WTC11 (cell line): ENCODE data around the gene CENPVL1. TPM values are rescaled to one million over a fixed set of nuclear protein-coding genes. Genes with fewer than 3 reads are reported as not detected.
"Not testable (repeated sequence)": the region's sequence is repeated elsewhere in the genome, so short reads cannot be mapped to it uniquely, and the experiment has no call there.

ENCODE experiments used
- ATAC-seq: fragments of 200-7000 bp; cut with Tn5 transposase; 2 replicates; pipeline ENCODE4 v1.10.0; 2021; ENCODE audit warnings: mild to moderate bottlenecking, moderate library complexity
- Bru-seq: library from RNA; stranded (reverse); fragments of 400-500 nt; gene quantifications from one replicate; lab custom pipeline; 2021; lab: Mats Ljungman, UMichigan
- CTCF ChIA-PET: fragments of 300-600 bp; sonication (Branson Sonifier 250); formaldehyde crosslinking; loops from one replicate; lab custom pipeline; 2021; ENCODE audit warnings: antibody characterized with exemption; lab: Charles Lee
- POLR2A ChIA-PET: fragments of 350-600 bp; sonication (Branson Sonifier 250); formaldehyde crosslinking; loops from one replicate; lab custom pipeline; 2021; ENCODE audit warnings: antibody characterized with exemption; lab: Charles Lee
- DNase-seq: peaks from one replicate; pipeline ENCODE4 v3.0.0; 2021; ENCODE audit warnings: low spot score
- H3K27ac Mint-ChIP-seq: 2 replicates; pipeline ENCODE4 v1.8.0; 2021; ENCODE audit warnings: mixed read lengths
- H3K27me3 Mint-ChIP-seq: 2 replicates; pipeline ENCODE4 v1.8.0; 2021; ENCODE audit warnings: low read depth, mild to moderate bottlenecking, moderate library complexity, mixed read lengths
- H3K36me3 Mint-ChIP-seq: 2 replicates; pipeline ENCODE4 v1.8.0; 2021; ENCODE audit warnings: mixed read lengths
- H3K4me1 Mint-ChIP-seq: 2 replicates; pipeline ENCODE4 v1.8.0; 2022; ENCODE audit warnings: mixed read lengths
- H3K4me3 Mint-ChIP-seq: 2 replicates; pipeline ENCODE4 v1.8.0; 2021; ENCODE audit warnings: mild to moderate bottlenecking, moderate library complexity, mixed read lengths
- H3K9me3 Mint-ChIP-seq: 2 replicates; pipeline ENCODE4 v1.8.0; 2021; ENCODE audit warnings: mixed read lengths
- CDX4 ChIP-seq: fragments of 250-450 bp; sonication (Bioruptor Pico); IDR thresholded peaks from 2 replicates; pipeline ENCODE4 v1.9.0; 2021; ENCODE audit warnings: moderate library complexity, mild to moderate bottlenecking, inconsistent platforms, borderline replicate concordance
- JAZF1 ChIP-seq: fragments of 250-450 bp; sonication (Bioruptor Pico); IDR thresholded peaks from 2 replicates; pipeline ENCODE4 v1.9.0; 2021; ENCODE audit warnings: moderate library complexity, mild to moderate bottlenecking, inconsistent platforms
- NR1H2 ChIP-seq: sonication (generic); formaldehyde crosslinking; IDR thresholded peaks from 2 replicates; pipeline ENCODE4 v1.9.0; 2021; ENCODE audit warnings: mild to moderate bottlenecking, moderate library complexity, missing genetic modification reagents
- RORB ChIP-seq: fragments of 250-450 bp; sonication (Bioruptor Pico); IDR thresholded peaks from 2 replicates; pipeline ENCODE4 v1.9.0; 2021; ENCODE audit warnings: mild to moderate bottlenecking
- TEAD1 ChIP-seq: sonication (generic); formaldehyde crosslinking; IDR thresholded peaks from 2 replicates; pipeline ENCODE4 v1.8.0; 2022; ENCODE audit warnings: mild to moderate bottlenecking, missing genetic modification reagents
- ZSCAN18 ChIP-seq: fragments of 250-450 bp; sonication (Bioruptor Pico); IDR thresholded peaks from 2 replicates; pipeline ENCODE4 v2.1.2; 2022; ENCODE audit warnings: mild to moderate bottlenecking, moderate library complexity
- long read RNA-seq, 3 experiments: library from RNA in 1 of 3; library from capped mRNA in 1 of 3; library from polyadenylated mRNA in 1 of 3; unstranded in 2 of 3; stranded (forward) in 1 of 3; transcript quantifications; one replicate each; pipeline ENCODE4 v2.0.0, GENCODE V29; 2021
- total RNA-seq: library from RNA; stranded (reverse); gene quantifications from 3 replicates; pipeline ENCODE4 v1.2.3, GENCODE V29; 2021

CENPVL1 gene
- total RNA-seq (3.1 to 3.7 TPM (median 3.5 TPM) in 3 replicates), Bru-seq, nascent RNA (not detected)
- long read RNA-seq, experiment 1, transcript CENPVL1-201 (1 exons, 1,620 nt) = major isoform, 7 of 7 reads
- long read RNA-seq, experiment 1, partial matches to known transcripts = 0 of 7 reads
- long read RNA-seq, experiment 1, other reads (novel, unspliced or antisense) = 0 of 7 reads
- long read RNA-seq, experiment 2, transcript CENPVL1-201 (1 exons, 1,620 nt) = major isoform, 5 of 5 reads
- long read RNA-seq, experiment 2, partial matches to known transcripts = 0 of 5 reads
- long read RNA-seq, experiment 2, other reads (novel, unspliced or antisense) = 0 of 5 reads
- long read RNA-seq, experiment 3 = 0 reads

GRCh38 chrX:51710277-51711164 lies at the start of gene CENPVL1:
TSS of gene CENPVL1 (plus strand) at chrX:51710512. CDS start at chrX:51710512, 0 bp downstream.
- POLR2A ChIA-PET, H3K27ac Mint-ChIP-seq, H3K4me1 Mint-ChIP-seq, H3K4me3 Mint-ChIP-seq, H3K36me3 Mint-ChIP-seq, H3K27me3 Mint-ChIP-seq, CTCF ChIA-PET, DNase-seq, H3K9me3 Mint-ChIP-seq: not testable (repeated sequence)
- ATAC-seq = peak; percentile 86

- Mint-ChIP-seq H3K4me3 (no peak overlapping the region), H3K36me3 (no peaks in the 10 kb centered on the region)
- no peak for TF ChIP-seq ZSCAN18 (CRISPR knock-in tag)
- TF ChIP-seq RORB (CRISPR knock-in tag) = no peak
- no peak for TF ChIP-seq TEAD1
- no peak for TF ChIP-seq JAZF1
- TF ChIP-seq NR1H2 (CRISPR knock-in tag) = no peak
- no peak for TF ChIP-seq CDX4 (CRISPR knock-in tag)
- TF ChIP-seq, all 79 proteins: peak for 0
- ATAC-seq (no peak), DNase-seq (no peak)
- ChIA-PET POLR2A (no interaction called here), CTCF (no interaction called here)
- Mint-ChIP-seq H3K4me1 (no peaks in the 10 kb centered on the region), H3K27me3 (peaks cover 8% of the 10 kb centered on the region), H3K27ac (no peak overlapping the region), H3K9me3 (no peaks in the 10 kb centered on the region)
These were observed 44.3 kb upstream of the CENPVL1 start for GRCh38 chrX:51665981-51666380.

DNA sequence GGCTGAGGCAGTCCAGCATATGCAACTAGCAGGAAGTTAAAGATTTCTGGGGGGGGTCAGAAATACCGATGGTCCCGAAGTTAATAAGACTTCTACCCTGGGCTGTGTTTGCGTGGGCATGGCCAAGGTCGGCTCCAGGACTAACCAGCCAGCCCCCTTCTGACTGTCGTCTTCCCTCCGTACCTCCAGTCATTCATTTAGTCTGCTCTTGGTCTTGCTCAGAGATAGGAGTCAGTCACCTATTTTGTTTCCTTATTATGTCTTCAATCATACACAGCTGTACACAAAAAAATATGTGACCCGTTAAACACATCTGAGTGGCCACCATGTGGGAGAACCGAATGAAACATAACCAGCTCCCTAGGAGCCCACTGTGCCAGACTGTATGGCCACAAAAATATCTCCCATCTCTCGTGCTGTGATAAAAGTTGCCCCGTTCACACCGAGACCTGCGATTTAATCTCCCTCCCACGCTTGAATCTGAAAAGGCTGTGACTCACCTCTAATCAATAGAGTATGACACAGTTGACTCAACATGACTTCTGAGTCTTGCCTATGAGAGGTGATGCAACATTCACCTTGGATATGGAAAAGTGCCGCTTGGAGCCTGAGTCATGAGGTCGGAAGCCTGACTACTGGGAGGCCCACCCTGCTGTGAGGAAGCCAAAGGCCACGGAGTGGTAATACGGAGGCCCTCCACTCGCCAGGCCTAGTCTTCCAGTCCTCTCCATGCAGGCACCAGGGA lies 30.5 kb upstream of the CENPVL1 start:
- H3K27me3 Mint-ChIP-seq, H3K27ac Mint-ChIP-seq, H3K4me3 Mint-ChIP-seq, H3K36me3 Mint-ChIP-seq, H3K9me3 Mint-ChIP-seq, CTCF ChIA-PET, H3K4me1 Mint-ChIP-seq, POLR2A ChIA-PET, ATAC-seq, DNase-seq: not testable (repeated sequence)

DNA sequence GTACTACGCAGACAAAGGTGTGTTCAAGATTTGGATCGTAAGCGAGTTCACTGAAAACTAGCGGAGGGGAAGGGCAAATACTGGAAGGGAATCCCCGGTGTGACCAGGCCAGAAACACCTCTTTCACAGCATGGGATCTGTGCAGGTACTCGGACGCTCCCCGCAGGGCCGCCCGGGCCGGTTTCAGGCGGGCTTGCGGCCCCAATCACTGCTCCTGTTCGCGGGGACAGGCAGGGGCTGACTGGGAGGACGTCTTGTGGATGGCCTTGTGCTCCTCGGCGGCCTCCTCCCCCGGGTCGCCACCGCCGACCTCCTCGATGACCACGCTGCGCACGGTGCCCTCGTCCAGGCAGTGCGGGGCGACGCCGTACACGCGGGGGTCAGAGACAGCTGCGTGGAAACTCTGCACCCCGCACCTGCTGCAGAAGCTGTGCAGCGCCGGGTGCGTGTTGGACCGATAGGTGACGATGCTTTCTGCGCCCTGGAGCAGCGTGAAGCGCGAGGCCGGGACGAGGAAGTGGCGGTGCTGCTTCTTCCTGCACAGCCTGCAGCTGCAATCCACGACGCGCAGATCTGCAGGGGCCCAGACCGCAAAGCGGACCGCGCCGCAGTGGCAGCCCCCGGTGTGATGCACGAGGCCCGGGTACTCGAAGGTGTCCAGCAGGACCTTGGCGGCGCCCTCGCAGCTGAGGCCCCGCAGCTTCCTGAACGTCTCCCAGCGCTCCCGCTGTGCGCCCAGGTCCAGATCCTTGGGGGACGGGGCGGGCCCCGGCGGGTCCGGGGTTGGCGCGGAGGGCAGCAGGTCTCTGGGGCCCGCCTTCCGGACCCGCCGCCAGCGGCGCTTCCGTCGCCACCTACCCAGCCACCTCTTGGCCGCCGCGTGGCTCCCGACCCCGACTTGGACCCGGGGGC lies 28.2 kb upstream of the CENPVL1 start:
- POLR2A ChIA-PET, H3K36me3 Mint-ChIP-seq: not testable (repeated sequence)
- peak; percentile 51 for ATAC-seq

DNA sequence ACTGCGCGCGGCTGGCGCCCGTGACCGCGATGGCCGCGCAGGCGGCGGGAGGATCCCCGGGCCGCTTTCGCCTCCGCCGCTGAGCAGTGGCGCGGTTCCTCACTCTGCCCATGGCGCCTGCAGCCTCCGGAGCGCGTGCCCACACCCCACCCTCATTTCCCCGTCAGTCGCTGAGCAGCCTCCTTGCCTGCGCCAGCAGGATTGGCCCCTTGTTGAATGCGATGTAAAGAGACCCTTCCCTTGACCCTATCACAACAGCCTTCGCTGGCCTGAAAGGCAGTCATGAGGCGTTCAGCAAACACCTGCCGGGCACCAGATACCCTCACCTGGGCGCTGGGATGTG lies 27.6 kb upstream of the CENPVL1 start, which contains the start of gene CENPVL2:
TSS of gene CENPVL2 (minus strand) at position 112 of the 343 bp plus-strand sequence. CDS start at position 112, 0 bp downstream.
- H3K27me3 Mint-ChIP-seq, H3K9me3 Mint-ChIP-seq, H3K36me3 Mint-ChIP-seq, DNase-seq, H3K4me1 Mint-ChIP-seq, POLR2A ChIA-PET, H3K4me3 Mint-ChIP-seq, H3K27ac Mint-ChIP-seq, CTCF ChIA-PET: not testable (repeated sequence)
- ATAC-seq = peak; percentile 84

More for the DNA sequence above, 28.2 kb upstream of the CENPVL1 start:
- H3K4me3 Mint-ChIP-seq, DNase-seq, CTCF ChIA-PET, H3K4me1 Mint-ChIP-seq, H3K9me3 Mint-ChIP-seq, H3K27ac Mint-ChIP-seq, H3K27me3 Mint-ChIP-seq: not testable (repeated sequence)
